ENCODE measurements around the gene ARHGAP42. TPM values are rescaled to one million over a fixed set of nuclear protein-coding genes. Genes with fewer than 3 reads are reported as not detected.

Gene ARHGAP42
- total and polyA plus RNA-seq, 8 donors: 2.3 to 119 (median 39.3) TPM

DNA sequence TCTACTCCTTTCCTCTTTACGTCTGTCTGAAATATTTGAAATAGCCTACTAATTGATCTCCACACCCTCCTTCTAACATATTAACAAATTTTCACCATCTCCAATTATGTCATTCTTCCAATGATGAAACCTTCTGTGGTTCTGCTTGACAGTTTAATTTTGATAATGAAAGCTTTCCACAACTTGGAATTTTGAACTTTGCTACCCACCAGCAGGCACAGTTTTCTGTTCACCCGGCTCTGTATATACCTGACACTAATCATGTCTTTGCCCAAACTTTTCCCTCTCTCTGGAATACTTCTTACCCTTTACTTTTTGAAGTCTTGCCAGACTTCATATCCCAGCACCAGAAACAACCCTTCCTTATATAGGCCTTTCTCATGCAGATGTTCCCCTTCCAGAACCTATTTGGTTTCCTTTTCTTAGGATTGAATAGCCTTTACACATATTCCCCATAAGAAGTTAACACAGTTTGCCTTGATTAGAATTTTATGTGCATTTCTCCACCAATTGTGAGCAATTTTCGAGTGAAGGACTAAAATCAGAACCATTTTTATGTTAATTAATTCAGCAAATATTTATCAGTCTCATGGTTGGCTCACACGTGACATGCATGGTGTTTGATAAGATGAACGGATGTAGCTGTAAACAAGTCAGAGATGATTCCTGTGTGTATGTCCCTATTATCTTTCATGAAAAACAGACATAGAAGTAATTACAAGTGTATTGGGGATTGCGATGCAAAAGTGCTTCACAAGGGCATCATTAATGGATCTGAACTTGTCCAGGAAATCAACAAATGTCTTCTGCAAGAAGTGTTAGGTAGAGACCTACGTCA lies 173.4 kb downstream of the ARHGAP42 start:
- Histone ChIP-seq H3K36me3 (no peaks in the 10 kb centered on the region), H3K9me3 (no peaks in the 10 kb centered on the region), H3K4me3 (no peak overlapping the region), H3K27me3 (no peaks in the 10 kb centered on the region), H3K27ac (peak overlapping the region; percentile 38 to 80 (median 69)), H3K4me1 (peaks cover 18 to 46% (median 31%) of the 10 kb centered on the region in 4 donors)
- TF ChIP-seq, protein P1, sequence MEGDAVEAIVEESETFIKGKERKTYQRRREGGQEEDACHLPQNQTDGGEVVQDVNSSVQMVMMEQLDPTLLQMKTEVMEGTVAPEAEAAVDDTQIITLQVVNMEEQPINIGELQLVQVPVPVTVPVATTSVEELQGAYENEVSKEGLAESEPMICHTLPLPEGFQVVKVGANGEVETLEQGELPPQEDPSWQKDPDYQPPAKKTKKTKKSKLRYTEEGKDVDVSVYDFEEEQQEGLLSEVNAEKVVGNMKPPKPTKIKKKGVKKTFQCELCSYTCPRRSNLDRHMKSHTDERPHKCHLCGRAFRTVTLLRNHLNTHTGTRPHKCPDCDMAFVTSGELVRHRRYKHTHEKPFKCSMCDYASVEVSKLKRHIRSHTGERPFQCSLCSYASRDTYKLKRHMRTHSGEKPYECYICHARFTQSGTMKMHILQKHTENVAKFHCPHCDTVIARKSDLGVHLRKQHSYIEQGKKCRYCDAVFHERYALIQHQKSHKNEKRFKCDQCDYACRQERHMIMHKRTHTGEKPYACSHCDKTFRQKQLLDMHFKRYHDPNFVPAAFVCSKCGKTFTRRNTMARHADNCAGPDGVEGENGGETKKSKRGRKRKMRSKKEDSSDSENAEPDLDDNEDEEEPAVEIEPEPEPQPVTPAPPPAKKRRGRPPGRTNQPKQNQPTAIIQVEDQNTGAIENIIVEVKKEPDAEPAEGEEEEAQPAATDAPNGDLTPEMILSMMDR (IDR thresholded peaks at IDR 0.05): no peak
- TF ChIP-seq POLR2A (IDR thresholded peaks at IDR 0.05) (no peak), POLR2AphosphoS5 (IDR thresholded peaks at IDR 0.05) (no peak), EP300 (IDR thresholded peaks at IDR 0.05) (no peak)
- intact Hi-C loops (cut with DNase I; ENCODE audit: low total_unique reads): no loop called here
- 49 to 82% (median 58%) methylated on average over 7 of the region's 7 CpGs for WGBS, 5 donors
- DNase-seq: no peak

DNA sequence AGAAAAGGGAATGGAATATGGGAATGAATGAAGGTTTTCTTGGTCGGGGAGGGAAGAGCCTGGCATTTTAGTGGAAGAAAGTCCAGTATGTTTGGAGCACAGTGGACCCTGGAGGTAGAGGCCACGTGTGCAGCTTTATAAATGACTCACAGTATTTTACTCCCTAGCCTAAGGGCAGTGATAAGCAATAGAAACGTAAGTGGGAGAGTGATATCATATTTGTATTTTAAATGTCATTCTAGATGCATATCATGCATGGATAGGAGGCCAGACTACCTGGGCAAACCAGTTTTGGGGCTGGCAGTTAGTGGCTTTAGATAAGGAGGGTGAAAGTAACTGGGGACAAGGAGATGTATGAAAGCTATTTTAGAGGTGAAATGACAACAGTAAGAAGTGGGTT lies 174.1 kb downstream of the ARHGAP42 start:
- H3K27ac ChIP-seq: peak overlapping the region; percentile 62 to 80 (median 70)
- 25 to 56% (median 50%) methylated on average over 3 of the region's 3 CpGs for WGBS, 5 donors
- TF ChIP-seq POLR2A (IDR thresholded peaks at IDR 0.05) (no peak), POLR2AphosphoS5 (IDR thresholded peaks at IDR 0.05) (peak in 2 of 3 donors; percentile 70 to 95)
- no peaks in the 10 kb centered on the region for H3K9me3 ChIP-seq
- no peak overlapping the region for H3K4me3 ChIP-seq
- no peaks in the 10 kb centered on the region for H3K27me3 ChIP-seq
- intact Hi-C loops (cut with DNase I; ENCODE audit: low total_unique reads): no loop called here
- H3K36me3 ChIP-seq: no peaks in the 10 kb centered on the region
- H3K4me1 ChIP-seq: peaks cover 12 to 39% (median 25%) of the 10 kb centered on the region in 4 donors
- DNase-seq: peak; percentile 78 to 91

DNA sequence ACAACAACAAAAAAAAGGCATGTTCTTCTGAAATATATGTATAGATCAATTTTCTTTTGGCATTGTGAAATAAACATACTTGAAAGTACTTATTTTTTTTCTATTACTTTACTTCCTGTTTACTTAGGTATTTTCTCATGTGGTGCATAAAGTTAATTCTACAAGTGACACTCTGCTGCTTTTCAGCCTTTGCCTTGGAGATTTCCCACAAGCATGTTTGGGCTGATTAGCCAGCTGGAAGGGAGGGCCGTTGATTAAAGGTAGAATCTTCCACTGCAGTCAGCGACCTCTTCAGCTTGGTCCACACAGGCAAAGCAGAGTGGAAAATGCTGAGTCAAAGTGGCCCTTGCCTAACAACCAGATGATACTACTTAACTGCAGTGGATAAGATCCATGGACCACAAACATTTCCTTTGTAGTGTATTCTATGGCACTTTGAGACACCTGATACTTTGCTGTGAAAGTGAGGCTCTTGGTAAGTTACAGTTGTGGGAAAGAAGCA lies 176.0 kb downstream of the ARHGAP42 start:
- Histone ChIP-seq H3K4me1 (peaks cover 9 to 35% (median 17%) of the 10 kb centered on the region in 4 donors), H3K9me3 (no peaks in the 10 kb centered on the region), H3K36me3 (no peaks in the 10 kb centered on the region), H3K27ac (peak overlapping the region; percentile 48 to 80 (median 70)), H3K27me3 (no peaks in the 10 kb centered on the region), H3K4me3 (no peak overlapping the region)
- WGBS, 5 donors: 4 to 22% (median 11%) methylated on average over 2 of the region's 2 CpGs
- no peak for TF ChIP-seq POLR2A (IDR thresholded peaks at IDR 0.05)
- no peak for TF ChIP-seq EP300 (IDR thresholded peaks at IDR 0.05)
- peak in 2 of 3 donors; percentile 51 to 55 for TF ChIP-seq POLR2AphosphoS5 (IDR thresholded peaks at IDR 0.05)
- TF ChIP-seq, protein P1 (IDR thresholded peaks at IDR 0.05): no peak
- intact Hi-C loops (cut with DNase I; ENCODE audit: low total_unique reads): no loop called here
- DNase-seq: peak; percentile 52 to 67

GRCh38 chr11:100865443-100866065 lies 178.5 kb downstream of the ARHGAP42 start:
- no peaks in the 10 kb centered on the region for H3K9me3 ChIP-seq
- no peak overlapping the region for H3K4me3 ChIP-seq
- intact Hi-C loops (cut with DNase I; ENCODE audit: low total_unique reads): no loop called here
- H3K36me3 ChIP-seq: no peaks in the 10 kb centered on the region
- TF ChIP-seq, protein P1 (IDR thresholded peaks at IDR 0.05): no peak
- TF ChIP-seq EP300 (IDR thresholded peaks at IDR 0.05) (no peak), POLR2AphosphoS5 (IDR thresholded peaks at IDR 0.05) (no peak), POLR2A (IDR thresholded peaks at IDR 0.05) (no peak)
- WGBS, 5 donors: 61 to 71% (median 66%) methylated on average over 4 of the region's 4 CpGs
- peaks cover 4 to 32% (median 14%) of the 10 kb centered on the region in 4 donors for H3K4me1 ChIP-seq
- H3K27ac ChIP-seq: no peak overlapping the region
- no peak for DNase-seq
- H3K27me3 ChIP-seq: no peaks in the 10 kb centered on the region

Measured in stomach (tissue), 9 donors.